ENCODE results near the gene TCF25. TPM values are rescaled to one million over a fixed set of nuclear protein-coding genes. Genes with fewer than 3 reads are reported as not detected.
A peak's percentile ranks its signal among the peaks of the same experiment; 100 is the strongest.

Gene TCF25
- total and polyA plus RNA-seq, 2 experiments from 2014 or later = 95.4 to 143 TPM

DNA sequence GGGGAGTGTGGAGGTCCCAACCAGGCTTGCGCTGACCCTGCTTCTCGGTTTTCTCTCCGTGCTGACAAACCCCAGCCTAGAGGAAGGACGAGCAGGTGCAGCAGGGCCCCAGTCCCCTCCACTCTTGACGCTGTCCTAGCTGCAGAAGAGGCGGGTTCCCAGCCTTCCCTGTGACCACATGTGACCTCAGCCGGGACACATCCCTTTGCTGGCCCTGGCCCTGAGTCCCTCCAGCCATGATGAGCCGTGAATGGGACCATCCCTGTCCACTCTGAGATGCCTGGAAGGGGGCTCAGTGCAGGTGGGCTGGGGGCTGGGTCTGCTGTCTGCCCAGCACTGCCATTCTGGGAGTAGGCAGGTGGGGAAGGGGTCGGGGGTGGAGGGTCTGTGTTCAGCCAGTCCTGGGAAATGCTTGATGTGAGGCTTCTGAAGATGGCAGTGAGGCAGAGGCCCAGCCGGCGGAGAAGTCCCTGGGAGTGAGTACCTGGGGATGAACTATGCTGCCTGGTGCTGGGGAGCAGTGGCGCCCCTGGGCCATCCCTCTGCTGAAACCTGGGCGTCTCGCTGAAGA, 47.8 kb downstream of the TCF25 start:
- ATAC-seq = no peak
- H3K4me2 ChIP-seq = peak overlapping the region; percentile 92
- Mint-ChIP-seq H3K27ac (no peak overlapping the region), H3K36me3 (ENCODE audit: low read depth) (no peaks in the 10 kb centered on the region), H3K4me3 (peak overlapping the region; percentile 87; the same call in 1 of the 3 replicates), H3K27me3 (ENCODE audit: insufficient read depth, low read depth, poor library complexity) (peaks cover 55% of the 10 kb centered on the region), H3K4me1 (peaks cover 20% of the 10 kb centered on the region), H3K9me3 (peaks cover under 1% of the 10 kb centered on the region; the same call in 1 of the 3 replicates)
- H3K36me3 ChIP-seq (ENCODE audit: insufficient read depth) = no peaks in the 10 kb centered on the region
- TF ChIP-seq CREB1 (CRISPR knock-in tag; IDR thresholded peaks at IDR 0.05; ENCODE audit: low read depth) = no peak
- TF ChIP-seq, protein P1, sequence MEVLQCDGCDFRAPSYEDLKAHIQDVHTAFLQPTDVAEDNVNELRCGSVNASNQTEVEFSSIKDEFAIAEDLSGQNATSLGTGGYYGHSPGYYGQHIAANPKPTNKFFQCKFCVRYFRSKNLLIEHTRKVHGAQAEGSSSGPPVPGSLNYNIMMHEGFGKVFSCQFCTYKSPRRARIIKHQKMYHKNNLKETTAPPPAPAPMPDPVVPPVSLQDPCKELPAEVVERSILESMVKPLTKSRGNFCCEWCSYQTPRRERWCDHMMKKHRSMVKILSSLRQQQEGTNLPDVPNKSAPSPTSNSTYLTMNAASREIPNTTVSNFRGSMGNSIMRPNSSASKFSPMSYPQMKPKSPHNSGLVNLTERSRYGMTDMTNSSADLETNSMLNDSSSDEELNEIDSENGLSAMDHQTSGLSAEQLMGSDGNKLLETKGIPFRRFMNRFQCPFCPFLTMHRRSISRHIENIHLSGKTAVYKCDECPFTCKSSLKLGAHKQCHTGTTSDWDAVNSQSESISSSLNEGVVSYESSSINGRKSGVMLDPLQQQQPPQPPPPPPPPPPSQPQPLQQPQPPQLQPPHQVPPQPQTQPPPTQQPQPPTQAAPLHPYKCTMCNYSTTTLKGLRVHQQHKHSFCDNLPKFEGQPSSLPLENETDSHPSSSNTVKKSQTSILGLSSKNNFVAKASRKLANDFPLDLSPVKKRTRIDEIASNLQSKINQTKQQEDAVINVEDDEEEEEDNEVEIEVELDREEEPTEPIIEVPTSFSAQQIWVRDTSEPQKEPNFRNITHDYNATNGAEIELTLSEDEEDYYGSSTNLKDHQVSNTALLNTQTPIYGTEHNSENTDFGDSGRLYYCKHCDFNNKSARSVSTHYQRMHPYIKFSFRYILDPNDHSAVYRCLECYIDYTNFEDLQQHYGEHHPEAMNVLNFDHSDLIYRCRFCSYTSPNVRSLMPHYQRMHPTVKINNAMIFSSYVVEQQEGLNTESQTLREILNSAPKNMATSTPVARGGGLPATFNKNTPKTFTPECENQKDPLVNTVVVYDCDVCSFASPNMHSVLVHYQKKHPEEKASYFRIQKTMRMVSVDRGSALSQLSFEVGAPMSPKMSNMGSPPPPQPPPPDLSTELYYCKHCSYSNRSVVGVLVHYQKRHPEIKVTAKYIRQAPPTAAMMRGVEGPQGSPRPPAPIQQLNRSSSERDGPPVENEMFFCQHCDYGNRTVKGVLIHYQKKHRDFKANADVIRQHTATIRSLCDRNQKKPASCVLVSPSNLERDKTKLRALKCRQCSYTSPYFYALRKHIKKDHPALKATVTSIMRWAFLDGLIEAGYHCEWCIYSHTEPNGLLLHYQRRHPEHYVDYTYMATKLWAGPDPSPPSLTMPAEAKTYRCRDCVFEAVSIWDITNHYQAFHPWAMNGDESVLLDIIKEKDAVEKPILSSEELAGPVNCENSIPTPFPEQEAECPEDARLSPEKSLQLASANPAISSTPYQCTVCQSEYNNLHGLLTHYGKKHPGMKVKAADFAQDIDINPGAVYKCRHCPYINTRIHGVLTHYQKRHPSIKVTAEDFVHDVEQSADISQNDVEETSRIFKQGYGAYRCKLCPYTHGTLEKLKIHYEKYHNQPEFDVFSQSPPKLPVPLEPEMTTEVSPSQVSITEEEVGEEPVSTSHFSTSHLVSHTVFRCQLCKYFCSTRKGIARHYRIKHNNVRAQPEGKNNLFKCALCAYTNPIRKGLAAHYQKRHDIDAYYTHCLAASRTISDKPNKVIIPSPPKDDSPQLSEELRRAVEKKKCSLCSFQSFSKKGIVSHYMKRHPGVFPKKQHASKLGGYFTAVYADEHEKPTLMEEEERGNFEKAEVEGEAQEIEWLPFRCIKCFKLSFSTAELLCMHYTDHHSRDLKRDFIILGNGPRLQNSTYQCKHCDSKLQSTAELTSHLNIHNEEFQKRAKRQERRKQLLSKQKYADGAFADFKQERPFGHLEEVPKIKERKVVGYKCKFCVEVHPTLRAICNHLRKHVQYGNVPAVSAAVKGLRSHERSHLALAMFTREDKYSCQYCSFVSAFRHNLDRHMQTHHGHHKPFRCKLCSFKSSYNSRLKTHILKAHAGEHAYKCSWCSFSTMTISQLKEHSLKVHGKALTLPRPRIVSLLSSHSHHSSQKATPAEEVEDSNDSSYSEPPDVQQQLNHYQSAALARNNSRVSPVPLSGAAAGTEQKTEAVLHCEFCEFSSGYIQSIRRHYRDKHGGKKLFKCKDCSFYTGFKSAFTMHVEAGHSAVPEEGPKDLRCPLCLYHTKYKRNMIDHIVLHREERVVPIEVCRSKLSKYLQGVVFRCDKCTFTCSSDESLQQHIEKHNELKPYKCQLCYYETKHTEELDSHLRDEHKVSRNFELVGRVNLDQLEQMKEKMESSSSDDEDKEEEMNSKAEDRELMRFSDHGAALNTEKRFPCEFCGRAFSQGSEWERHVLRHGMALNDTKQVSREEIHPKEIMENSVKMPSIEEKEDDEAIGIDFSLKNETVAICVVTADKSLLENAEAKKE (CRISPR knock-in tag; IDR thresholded peaks at IDR 0.05) = no peak
- TF ChIP-seq POLR2AphosphoS5 (IDR thresholded peaks at IDR 0.05; ENCODE audit: low read depth) = no peak
- H3K27me3 ChIP-seq (ENCODE audit: insufficient read depth) = peaks cover 25% of the 10 kb centered on the region
- peak; percentile 38 for DNase-seq (ENCODE audit: low spot score)
- no peak overlapping the region for H3K27ac ChIP-seq (ENCODE audit: low read depth)
- no peak overlapping the region for H2AFZ ChIP-seq
- no peaks in the 10 kb centered on the region for H3K79me2 ChIP-seq (replicated peaks; ENCODE audit: insufficient read depth)
- peaks cover 17% of the 10 kb centered on the region for H3F3A ChIP-seq (replicated peaks; ENCODE audit: low read depth)
- peaks cover 35% of the 10 kb centered on the region for H3K4me1 ChIP-seq (ENCODE audit: insufficient read depth)
- no peaks in the 10 kb centered on the region; the same call in 1 of the 2 replicates for H4K20me1 ChIP-seq (replicated peaks; ENCODE audit: insufficient read depth)
- H3K4me3 ChIP-seq = peak overlapping the region; percentile 86; the same call in 1 of the 2 replicates
- no peaks in the 10 kb centered on the region for H3K9me2 ChIP-seq (ENCODE audit: insufficient read depth)

DNA sequence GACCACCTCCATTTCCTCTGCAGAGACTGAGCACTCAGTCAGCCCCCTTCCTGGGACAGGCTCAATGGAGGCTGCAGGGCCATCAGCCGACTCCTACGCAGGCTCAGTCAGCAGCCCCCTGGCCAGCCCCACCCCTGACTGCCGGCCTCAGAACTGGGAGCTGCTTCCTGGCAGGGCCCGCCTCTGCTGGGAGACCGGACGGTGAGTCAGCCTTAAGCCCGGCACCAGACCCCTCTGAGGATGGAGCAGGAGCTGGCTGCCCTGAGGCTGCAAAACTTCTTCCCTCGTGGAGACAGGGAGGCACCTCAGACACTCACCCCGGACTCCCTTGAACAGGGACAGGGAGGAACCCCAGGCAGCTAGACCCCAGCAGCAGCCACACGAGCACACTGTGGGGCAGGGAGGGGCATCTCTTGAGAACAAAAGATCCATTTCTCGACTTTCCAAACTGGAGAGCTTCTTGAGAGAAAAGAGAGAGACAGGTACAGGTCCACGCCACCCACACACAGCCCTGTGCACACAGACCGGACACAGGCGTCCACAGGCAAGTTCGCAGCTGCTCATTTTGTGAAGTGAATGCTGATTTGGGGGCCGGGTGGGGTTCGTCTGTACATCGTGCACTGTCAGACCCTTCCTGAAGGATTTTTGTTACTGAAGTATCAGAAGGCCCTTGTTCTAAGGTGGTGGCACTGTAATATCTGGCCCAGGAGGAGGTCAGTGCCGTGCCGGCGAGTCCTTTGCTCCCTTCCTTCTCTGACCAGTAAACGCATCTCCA, 48.5 kb downstream of the TCF25 start:
- H3K27ac Mint-ChIP-seq = no peak overlapping the region
- ATAC-seq (peak; percentile 3), DNase-seq (ENCODE audit: low spot score) (peak; percentile 60)
- no peaks in the 10 kb centered on the region for H3K36me3 Mint-ChIP-seq (ENCODE audit: low read depth)
- Histone ChIP-seq H3K9me2 (ENCODE audit: insufficient read depth) (no peaks in the 10 kb centered on the region), H3K79me2 (replicated peaks; ENCODE audit: insufficient read depth) (peaks cover 3% of the 10 kb centered on the region), H3K27ac (ENCODE audit: low read depth) (no peak overlapping the region), H3K4me1 (ENCODE audit: insufficient read depth) (peaks cover 35% of the 10 kb centered on the region), H3K4me2 (peak overlapping the region; percentile 92), H3F3A (replicated peaks; ENCODE audit: low read depth) (peaks cover 17% of the 10 kb centered on the region), H3K4me3 (peak overlapping the region; percentile 86), H2AFZ (peak overlapping the region; percentile 43; the same call in 1 of the 2 replicates), H3K36me3 (ENCODE audit: insufficient read depth) (no peaks in the 10 kb centered on the region), H3K27me3 (ENCODE audit: insufficient read depth) (peaks cover 25% of the 10 kb centered on the region), H4K20me1 (replicated peaks; ENCODE audit: insufficient read depth) (peaks cover 5% of the 10 kb centered on the region; the same call in 1 of the 2 replicates)
- H3K9me3 Mint-ChIP-seq = no peaks in the 10 kb centered on the region
- peaks cover 52% of the 10 kb centered on the region for H3K27me3 Mint-ChIP-seq (ENCODE audit: insufficient read depth, low read depth, poor library complexity)
- H3K4me1 Mint-ChIP-seq = peaks cover 20% of the 10 kb centered on the region
- H3K4me3 Mint-ChIP-seq = peak overlapping the region; percentile 87
- TF ChIP-seq POLR2AphosphoS5 (IDR thresholded peaks at IDR 0.05; ENCODE audit: low read depth) (peak; percentile 46; the same call in 1 of the 2 replicates), REST (IDR thresholded peaks at IDR 0.05; ENCODE audit: unreplicated experiment) (no peak), CREB1 (CRISPR knock-in tag; IDR thresholded peaks at IDR 0.05; ENCODE audit: low read depth) (no peak), ZNF331 (CRISPR knock-in tag; IDR thresholded peaks at IDR 0.05; ENCODE audit: low read depth) (no peak), EZH2 (IDR thresholded peaks at IDR 0.05; ENCODE audit: low read depth, unreplicated experiment) (no peak)
- TF ChIP-seq, protein P2, sequence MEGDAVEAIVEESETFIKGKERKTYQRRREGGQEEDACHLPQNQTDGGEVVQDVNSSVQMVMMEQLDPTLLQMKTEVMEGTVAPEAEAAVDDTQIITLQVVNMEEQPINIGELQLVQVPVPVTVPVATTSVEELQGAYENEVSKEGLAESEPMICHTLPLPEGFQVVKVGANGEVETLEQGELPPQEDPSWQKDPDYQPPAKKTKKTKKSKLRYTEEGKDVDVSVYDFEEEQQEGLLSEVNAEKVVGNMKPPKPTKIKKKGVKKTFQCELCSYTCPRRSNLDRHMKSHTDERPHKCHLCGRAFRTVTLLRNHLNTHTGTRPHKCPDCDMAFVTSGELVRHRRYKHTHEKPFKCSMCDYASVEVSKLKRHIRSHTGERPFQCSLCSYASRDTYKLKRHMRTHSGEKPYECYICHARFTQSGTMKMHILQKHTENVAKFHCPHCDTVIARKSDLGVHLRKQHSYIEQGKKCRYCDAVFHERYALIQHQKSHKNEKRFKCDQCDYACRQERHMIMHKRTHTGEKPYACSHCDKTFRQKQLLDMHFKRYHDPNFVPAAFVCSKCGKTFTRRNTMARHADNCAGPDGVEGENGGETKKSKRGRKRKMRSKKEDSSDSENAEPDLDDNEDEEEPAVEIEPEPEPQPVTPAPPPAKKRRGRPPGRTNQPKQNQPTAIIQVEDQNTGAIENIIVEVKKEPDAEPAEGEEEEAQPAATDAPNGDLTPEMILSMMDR (conservative IDR thresholded peaks at IDR 0.05; ENCODE audit: low read depth in 2 of 2) = no peak

Measured in GM23338 (cell line).